Right cardiac atrium (tissue), 5 donors: ENCODE measurements around the gene CDH6. TPM values are rescaled to one million over a fixed set of nuclear protein-coding genes. Genes with fewer than 3 reads are reported as not detected.
"Not testable (repeated sequence)": the region's sequence is repeated elsewhere in the genome, so short reads cannot be mapped to it uniquely, and the experiment has no call there.

Source experiments
- ATAC-seq, 2 donors: fragments of 200-7000 bp; cut with Tn5 transposase; one replicate each; pipeline versions ENCODE4 v1.8.0 to v1.9.1; 2020; ENCODE audit warnings: moderate library complexity in 2 of 2, mild to moderate bottlenecking in 1 of 2
- DNase-seq, 3 donors: peaks; one replicate each; pipeline ENCODE4 v3.0.0-alpha.2; 2020
- H3K27ac ChIP-seq: one replicate; pipeline ENCODE4 v1.5.1; 2013; ENCODE audit warnings: mild to moderate bottlenecking, low read length, control low read depth, moderate library complexity
- H3K27me3 ChIP-seq: one replicate; pipeline ENCODE4 v1.6.1; 2013; ENCODE audit not compliant: control insufficient read depth, insufficient read depth
- H3K4me1 ChIP-seq: one replicate; pipeline ENCODE4 v1.6.1; 2013; ENCODE audit warnings: low read length; ENCODE audit not compliant: control insufficient read depth, insufficient read depth
- H3K4me3 ChIP-seq: one replicate; pipeline ENCODE4 v1.5.1; 2013; ENCODE audit warnings: low read length, control low read depth
- H3K9me3 ChIP-seq: one replicate; pipeline ENCODE4 v1.6.1; 2013; ENCODE audit warnings: low read length; ENCODE audit not compliant: control insufficient read depth
- WGBS: extraction: QIAGEN DNeasy Blood & Tissue Kit; methylation state at CpG from one replicate; pipeline ENCODE4 v1.1.7; 2013; 5-methylcytosine and 5-hydroxymethylcytosine counted together
- intact Hi-C, 4 donors: fragments of 100-400 bp; cut with DNase I; formaldehyde crosslinking; loops; one replicate each; pipeline versions ENCODE4 v1.11.0 to v1.14.0; 2022 to 2023
- polyA plus RNA-seq: library from polyadenylated mRNA; stranded (reverse); fragments of 200-250 nt; gene quantifications from one replicate; pipeline ENCODE4 v1.2.3, GENCODE V29; 2013
- total RNA-seq, 4 donors: library from RNA; stranded (reverse); fragmentation: NEBNext Ultra II Directional; extraction: Animal tissue kit (Norgen Biotek cat#: 25700); gene quantifications; one replicate each; pipeline ENCODE4 v1.2.1, GENCODE V29; 2021
- donor health status: healthy with polysubstance abuse.
- donor health status: DM: no; HTN: yes; CAD: no.
- donor health status: DM: no; HTN: no; CAD: no.
- donor health status: DM: no; HTN: yes; CAD: no; lungs with severe emphysema.
- donor health status: DM: yes; HTN: yes; CAD: no.

CDH6 gene
- total and polyA plus RNA-seq, 5 donors, result 0.65 to 1.7 (median 1.0) TPM

GRCh38 chr5:31357038-31357437, 163.6 kb downstream of the CDH6 start:
- ATAC-seq (no peak), DNase-seq (no peak)
- Histone ChIP-seq H3K27me3 (no peaks in the 10 kb centered on the region), H3K4me1 (peaks cover 2% of the 10 kb centered on the region), H3K9me3 (no peaks in the 10 kb centered on the region), H3K4me3 (no peak overlapping the region), H3K27ac (no peak overlapping the region)
- intact Hi-C loops, result no loop called here
- WGBS, result 82% methylated on average over 11 of the region's 11 CpGs

DNA sequence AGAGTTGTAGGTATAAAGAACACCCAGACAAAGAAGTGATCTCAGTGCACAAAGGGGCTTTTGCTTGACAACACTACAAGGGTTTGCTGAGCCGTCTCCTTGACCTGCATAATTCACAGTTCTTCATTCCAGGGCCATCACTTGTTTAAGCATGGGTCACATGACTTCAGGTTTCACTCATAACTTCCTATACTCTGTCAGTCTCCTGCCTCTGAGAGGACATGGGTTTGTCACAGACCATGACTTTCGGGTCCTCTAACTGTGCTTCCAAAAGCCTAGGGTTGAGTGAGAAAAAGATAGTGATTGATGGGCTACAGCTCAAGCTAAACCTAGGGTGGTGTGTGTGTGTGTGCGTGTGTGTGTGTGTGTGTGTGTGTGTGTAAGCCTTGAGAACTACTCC, 166.4 kb downstream of the CDH6 start:
- 65% methylated on average over 3 of the region's 3 CpGs for WGBS
- H3K27ac ChIP-seq, result no peak overlapping the region
- peaks cover 2% of the 10 kb centered on the region for H3K4me1 ChIP-seq
- ATAC-seq, result no peak
- H3K27me3 ChIP-seq, result no peaks in the 10 kb centered on the region
- no peak for DNase-seq
- intact Hi-C loops, result no loop called here
- no peaks in the 10 kb centered on the region for H3K9me3 ChIP-seq
- H3K4me3 ChIP-seq, result no peak overlapping the region

DNA sequence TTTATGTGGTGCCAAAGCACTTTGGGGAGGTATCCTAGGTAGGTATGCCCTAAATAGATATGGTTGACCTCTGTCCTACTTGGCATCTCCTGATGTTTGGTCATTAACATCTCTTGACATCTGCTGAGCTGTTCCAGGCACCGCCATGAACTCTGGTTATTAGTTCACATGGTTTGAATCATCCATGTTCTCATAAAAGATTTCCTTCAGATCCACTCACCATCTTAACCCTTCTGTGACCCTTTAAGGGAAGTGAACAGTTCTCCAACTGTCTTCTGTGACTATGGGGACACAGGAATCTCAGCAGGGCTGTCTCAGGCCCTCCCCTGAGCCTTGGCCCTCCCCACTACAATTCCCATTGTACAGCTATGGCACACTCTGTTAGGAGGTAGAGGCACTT, 167.7 kb downstream of the CDH6 start:
- intact Hi-C loops, result no loop called here
- H3K27ac ChIP-seq, result no peak overlapping the region
- ATAC-seq, result no peak

GRCh38 chr5:31361704-31362528, 168.4 kb downstream of the CDH6 start:
- H3K9me3 ChIP-seq, H3K27ac ChIP-seq, H3K27me3 ChIP-seq, intact Hi-C loops, DNase-seq, H3K4me3 ChIP-seq, ATAC-seq, H3K4me1 ChIP-seq: not testable (repeated sequence)
- 74% methylated on average over 6 of the region's 6 CpGs for WGBS

More for the DNA sequence above, 167.7 kb downstream of the CDH6 start:
- no peak for DNase-seq
- Histone ChIP-seq H3K4me3 (no peak overlapping the region), H3K27me3 (no peaks in the 10 kb centered on the region), H3K9me3 (no peaks in the 10 kb centered on the region), H3K4me1 (peaks cover 2% of the 10 kb centered on the region)
- WGBS, result 50% methylated on average over 1 of the region's 1 CpG

- ATAC-seq, result no peak
- H3K4me1 ChIP-seq, result peaks cover 2% of the 10 kb centered on the region
- H3K27ac ChIP-seq, result no peak overlapping the region
- intact Hi-C loops, result no loop called here
- no peak overlapping the region for H3K4me3 ChIP-seq
- H3K9me3 ChIP-seq, result no peaks in the 10 kb centered on the region
- DNase-seq, result no peak
- 85% methylated on average over 1 of the region's 1 CpG for WGBS
- no peaks in the 10 kb centered on the region for H3K27me3 ChIP-seq
These were observed 169.0 kb downstream of the CDH6 start for GRCh38 chr5:31362529-31362900.

DNA sequence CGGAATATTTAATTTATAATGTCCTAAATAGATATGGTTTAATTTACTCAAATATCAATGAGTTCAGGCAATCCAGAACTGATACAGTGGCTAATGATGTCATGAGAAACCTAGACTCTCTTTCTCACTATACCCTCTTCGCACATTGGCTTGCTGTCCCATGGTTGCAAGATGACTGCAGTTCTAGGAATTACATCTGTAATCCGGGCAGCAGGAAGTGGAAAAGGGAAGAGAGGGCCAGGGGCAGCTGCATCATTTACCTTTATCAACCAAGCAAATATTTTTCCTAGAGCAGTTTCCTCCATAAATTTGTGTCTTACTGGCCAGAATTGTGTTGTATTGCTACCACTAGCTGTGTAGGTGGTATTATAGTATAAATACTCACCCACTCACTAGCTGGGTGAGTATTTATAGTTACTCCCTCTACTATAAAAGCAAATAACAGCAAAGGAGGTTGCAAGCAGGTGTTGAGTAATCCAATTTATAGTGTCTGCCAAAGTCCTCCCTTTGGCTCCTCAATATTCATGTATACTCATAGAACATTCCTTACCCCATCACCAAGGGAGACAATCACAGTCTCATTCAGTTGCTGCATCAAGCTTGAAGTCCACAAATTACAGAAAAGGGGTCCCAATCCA, 169.6 kb downstream of the CDH6 start:
- Histone ChIP-seq H3K4me1 (peaks cover 2% of the 10 kb centered on the region), H3K9me3 (no peaks in the 10 kb centered on the region), H3K4me3 (no peak overlapping the region), H3K27ac (no peak overlapping the region), H3K27me3 (no peaks in the 10 kb centered on the region)
- ATAC-seq, result no peak
- intact Hi-C loops, result no loop called here
- DNase-seq, result no peak
- 63% methylated on average over 3 of the region's 3 CpGs for WGBS

DNA sequence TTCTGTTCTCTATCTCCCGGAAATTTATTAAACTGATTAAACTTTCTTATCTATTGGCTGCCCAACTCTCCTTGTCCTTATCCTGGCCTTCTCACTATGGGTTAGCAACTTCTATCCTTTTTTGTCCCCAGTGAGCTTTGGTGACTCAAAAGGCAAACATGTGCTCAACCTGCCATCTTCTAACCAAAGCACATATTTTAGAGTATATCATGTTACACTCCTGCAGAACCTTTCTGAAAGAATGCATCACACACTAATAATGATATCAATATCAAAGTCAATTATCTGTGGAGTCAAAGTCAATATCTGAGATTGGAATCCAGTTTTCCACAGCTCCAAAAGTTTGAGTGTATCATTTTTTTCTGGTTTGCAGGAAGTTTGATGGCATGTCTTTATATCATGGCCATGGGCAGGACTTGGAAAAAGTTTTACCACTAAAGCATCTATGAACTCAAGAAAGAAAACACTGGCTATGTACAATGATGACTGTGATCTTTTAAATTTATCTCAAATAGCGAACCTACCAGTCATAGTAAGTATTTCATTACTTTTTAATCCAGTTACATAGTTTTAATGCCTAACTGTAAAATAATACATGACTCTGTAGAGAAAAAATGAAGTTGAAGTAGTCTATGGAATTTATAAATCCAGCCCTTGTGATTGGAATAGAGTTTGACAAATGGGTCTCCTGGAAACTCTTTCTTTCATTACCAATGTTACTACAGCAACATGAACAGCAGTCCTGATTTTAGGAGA, 171.6 kb downstream of the CDH6 start:
- Histone ChIP-seq H3K4me3 (no peak overlapping the region), H3K9me3 (no peaks in the 10 kb centered on the region), H3K27ac (no peak overlapping the region), H3K27me3 (no peaks in the 10 kb centered on the region), H3K4me1 (peaks cover 2% of the 10 kb centered on the region)
- intact Hi-C loops, result no loop called here
- WGBS, result 74% methylated on average over 2 of the region's 2 CpGs
- no peak for DNase-seq
- ATAC-seq, result no peak

DNA sequence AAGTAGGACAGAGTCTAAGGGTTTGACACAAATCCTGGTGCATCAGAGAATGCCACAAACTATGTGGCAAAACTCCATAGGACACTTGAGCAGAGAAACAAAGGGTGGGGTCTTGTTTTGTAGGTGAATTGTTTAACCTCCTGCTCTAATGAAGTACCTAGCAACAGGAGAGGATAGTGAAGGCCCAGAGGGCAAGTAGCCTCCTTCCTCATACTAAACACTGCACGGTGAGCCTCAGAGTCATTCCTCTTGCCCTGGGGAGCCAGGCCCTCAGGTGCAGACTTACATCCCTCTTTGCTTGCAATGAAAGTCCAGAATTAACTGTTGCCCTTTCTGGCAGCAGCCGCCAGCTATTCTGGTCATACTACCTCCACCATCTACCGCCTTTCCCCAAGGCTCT, 172.3 kb downstream of the CDH6 start:
- H3K4me1 ChIP-seq, result peaks cover 2% of the 10 kb centered on the region
- no peak overlapping the region for H3K4me3 ChIP-seq
- no peak overlapping the region for H3K27ac ChIP-seq
- intact Hi-C loops, result no loop called here
- no peaks in the 10 kb centered on the region for H3K27me3 ChIP-seq
- H3K9me3 ChIP-seq, result no peaks in the 10 kb centered on the region
- DNase-seq (no peak), ATAC-seq (no peak)
- 93% methylated on average over 3 of the region's 3 CpGs for WGBS

DNA sequence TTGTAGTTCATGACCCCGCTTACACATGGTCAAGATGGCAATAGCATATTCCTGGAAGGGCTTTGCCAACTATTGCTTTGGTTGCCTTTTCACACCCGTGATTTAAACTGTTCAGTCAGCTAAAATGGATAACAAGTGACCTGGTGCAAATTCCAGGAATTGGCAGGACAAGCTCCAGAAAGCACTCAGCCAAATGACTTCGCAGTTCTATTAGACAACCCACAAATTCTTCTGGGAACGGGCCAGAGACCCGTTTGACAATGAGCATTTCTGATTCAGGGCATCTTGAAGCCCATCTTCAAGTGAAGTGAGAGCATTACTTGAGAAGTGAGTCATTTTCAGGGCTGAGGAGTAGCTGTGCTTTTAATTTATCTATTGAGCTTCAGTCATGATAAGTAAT, 173.5 kb downstream of the CDH6 start:
- ATAC-seq (no peak), DNase-seq (no peak)
- H3K4me1 ChIP-seq, result no peaks in the 10 kb centered on the region
- 36% methylated on average over 5 of the region's 5 CpGs for WGBS
- no peaks in the 10 kb centered on the region for H3K9me3 ChIP-seq
- H3K4me3 ChIP-seq, result no peak overlapping the region
- intact Hi-C loops, result no loop called here
- H3K27ac ChIP-seq, result no peak overlapping the region
- no peaks in the 10 kb centered on the region for H3K27me3 ChIP-seq

DNA sequence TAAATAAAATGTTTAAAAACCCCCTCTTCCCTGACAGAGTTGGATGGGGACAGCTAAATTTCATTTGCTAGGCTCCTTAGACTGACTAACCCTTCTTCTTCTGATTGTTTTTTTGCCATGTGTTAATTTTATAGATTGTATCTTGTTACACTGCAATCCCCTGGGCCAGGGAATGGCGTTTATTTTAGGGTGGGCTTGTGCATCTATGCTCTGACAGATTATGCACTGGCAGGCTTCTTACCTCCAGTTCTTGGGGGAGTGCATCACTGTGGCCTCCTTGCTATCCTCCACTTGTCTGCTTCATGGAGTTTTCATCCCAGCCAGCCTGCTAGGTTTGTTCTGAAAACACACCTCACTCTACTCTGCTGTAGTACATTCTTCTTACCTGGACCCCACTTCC, 178.6 kb downstream of the CDH6 start:
- 56% methylated on average over 1 of the region's 1 CpG for WGBS
- intact Hi-C loops, result no loop called here
- H3K4me3 ChIP-seq, result no peak overlapping the region
- ATAC-seq (no peak), DNase-seq (no peak)
- no peaks in the 10 kb centered on the region for H3K9me3 ChIP-seq
- H3K27me3 ChIP-seq, result no peaks in the 10 kb centered on the region
- H3K27ac ChIP-seq, result no peak overlapping the region
- no peaks in the 10 kb centered on the region for H3K4me1 ChIP-seq
